ENCODE measurements around the gene ZNF567.

The ZNF567 gene

GRCh38 chr19:36750066-36750691 is 62.8 kb downstream of the ZNF567 start (continued):
- TF ChIP-seq ZNF549 (tag by site-specific recombination; IDR thresholded peaks at IDR 0.05) (no peak), ZNF157 (tag by site-specific recombination; IDR thresholded peaks at IDR 0.05) (no peak), ZNF529 (tag by site-specific recombination; IDR thresholded peaks at IDR 0.05; ENCODE audit: insufficient replicate concordance) (no peak), RBAK (tag by site-specific recombination; IDR thresholded peaks at IDR 0.05) (no peak), HOXA7 (CRISPR knock-in tag; IDR thresholded peaks at IDR 0.05; ENCODE audit: borderline replicate concordance) (no peak), GLI2 (tag by site-specific recombination; IDR thresholded peaks at IDR 0.05; ENCODE audit: borderline replicate concordance, low read depth) (no peak), BCL11A (tag by site-specific recombination; IDR thresholded peaks at IDR 0.05; ENCODE audit: low read depth) (no peak), TRIM28 (IDR thresholded peaks at IDR 0.05; ENCODE audit: borderline replicate concordance, low read length) (peak; percentile 97; the same call in 1 of the 2 replicates), PRDM10 (tag by site-specific recombination; IDR thresholded peaks at IDR 0.05) (no peak), ZNF280C (tag by site-specific recombination; IDR thresholded peaks at IDR 0.05) (no peak), PRDM6 (tag by site-specific recombination; IDR thresholded peaks at IDR 0.05) (no peak), ZNF114 (tag by site-specific recombination; IDR thresholded peaks at IDR 0.05) (no peak), OSR2 (tag by site-specific recombination; IDR thresholded peaks at IDR 0.05) (no peak)
- TF ChIP-seq, protein P1, sequence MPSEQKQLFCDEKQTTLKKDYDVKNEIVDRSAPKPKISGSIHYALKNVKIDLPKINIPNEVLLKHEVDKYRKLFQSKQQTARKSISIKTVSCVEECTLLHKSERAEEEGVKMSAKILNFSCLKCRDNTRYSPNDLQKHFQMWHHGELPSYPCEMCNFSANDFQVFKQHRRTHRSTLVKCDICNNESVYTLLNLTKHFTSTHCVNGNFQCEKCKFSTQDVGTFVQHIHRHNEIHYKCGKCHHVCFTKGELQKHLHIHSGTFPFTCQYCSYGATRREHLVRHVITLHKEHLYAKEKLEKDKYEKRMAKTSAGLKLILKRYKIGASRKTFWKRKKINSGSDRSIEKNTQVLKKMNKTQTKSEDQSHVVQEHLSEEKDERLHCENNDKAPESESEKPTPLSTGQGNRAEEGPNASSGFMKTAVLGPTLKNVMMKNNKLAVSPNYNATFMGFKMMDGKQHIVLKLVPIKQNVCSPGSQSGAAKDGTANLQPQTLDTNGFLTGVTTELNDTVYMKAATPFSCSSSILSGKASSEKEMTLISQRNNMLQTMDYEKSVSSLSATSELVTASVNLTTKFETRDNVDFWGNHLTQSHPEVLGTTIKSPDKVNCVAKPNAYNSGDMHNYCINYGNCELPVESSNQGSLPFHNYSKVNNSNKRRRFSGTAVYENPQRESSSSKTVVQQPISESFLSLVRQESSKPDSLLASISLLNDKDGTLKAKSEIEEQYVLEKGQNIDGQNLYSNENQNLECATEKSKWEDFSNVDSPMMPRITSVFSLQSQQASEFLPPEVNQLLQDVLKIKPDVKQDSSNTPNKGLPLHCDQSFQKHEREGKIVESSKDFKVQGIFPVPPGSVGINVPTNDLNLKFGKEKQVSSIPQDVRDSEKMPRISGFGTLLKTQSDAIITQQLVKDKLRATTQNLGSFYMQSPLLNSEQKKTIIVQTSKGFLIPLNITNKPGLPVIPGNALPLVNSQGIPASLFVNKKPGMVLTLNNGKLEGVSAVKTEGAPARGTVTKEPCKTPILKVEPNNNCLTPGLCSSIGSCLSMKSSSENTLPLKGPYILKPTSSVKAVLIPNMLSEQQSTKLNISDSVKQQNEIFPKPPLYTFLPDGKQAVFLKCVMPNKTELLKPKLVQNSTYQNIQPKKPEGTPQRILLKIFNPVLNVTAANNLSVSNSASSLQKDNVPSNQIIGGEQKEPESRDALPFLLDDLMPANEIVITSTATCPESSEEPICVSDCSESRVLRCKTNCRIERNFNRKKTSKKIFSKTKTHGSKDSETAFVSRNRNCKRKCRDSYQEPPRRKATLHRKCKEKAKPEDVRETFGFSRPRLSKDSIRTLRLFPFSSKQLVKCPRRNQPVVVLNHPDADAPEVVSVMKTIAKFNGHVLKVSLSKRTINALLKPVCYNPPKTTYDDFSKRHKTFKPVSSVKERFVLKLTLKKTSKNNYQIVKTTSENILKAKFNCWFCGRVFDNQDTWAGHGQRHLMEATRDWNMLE (tag by site-specific recombination; conservative IDR thresholded peaks at IDR 0.05; ENCODE audit: low read depth): 0 out of 2 replicates have a peak, but pooled peaks have one; percentile 12
